Naive thymus-derived CD4-positive, alpha-beta T cell (primary cell): ENCODE results near the gene GIGYF2. TPM values are rescaled to one million over a fixed set of nuclear protein-coding genes. Genes with fewer than 3 reads are reported as not detected.

ENCODE experiments used
- ATAC-seq: fragments of 150-1000 bp; cut with Tn5 transposase; 2 replicates; pipeline ENCODE4 v1.10.0; 2021; ENCODE audit warnings: mild to moderate bottlenecking, moderate library complexity
- CTCF ChIA-PET: fragments of 350-600 bp; sonication (Branson Sonifier 250); formaldehyde crosslinking; loops from one replicate; lab custom pipeline; 2021; ENCODE audit warnings: antibody characterized with exemption; lab: Charles Lee
- POLR2A ChIA-PET: fragments of 350-600 bp; sonication (Branson Sonifier 250); formaldehyde crosslinking; loops from one replicate; lab custom pipeline; 2021; ENCODE audit warnings: antibody characterized with exemption, inconsistent platforms; lab: Charles Lee
- DNase-seq, 9 donors: peaks; one replicate each; pipeline versions ENCODE4 v3.0.0 to v3.0.0-alpha.2; 2020 to 2022; ENCODE audit warnings: mixed read lengths in 1 of 9
- H3K27ac ChIP-seq: one replicate; pipeline ENCODE4 v1.7.0; 2013; ENCODE audit warnings: mild to moderate bottlenecking, low read depth, low read length, moderate library complexity
- H3K27me3 ChIP-seq, 2 donors: one replicate each; pipeline ENCODE4 v1.7.0; 2013; ENCODE audit warnings: low read length in 2 of 2, mild to moderate bottlenecking in 2 of 2, moderate library complexity in 2 of 2; ENCODE audit not compliant: control insufficient read depth in 2 of 2, insufficient read depth in 2 of 2
- H3K36me3 ChIP-seq, 3 experiments: 1 replicate in 2 of 3; 2 replicates in 1 of 3; pipeline ENCODE4 v1.7.0; 2013; ENCODE audit warnings: low read length in 3 of 3, mild to moderate bottlenecking in 3 of 3, moderate library complexity in 1 of 3; ENCODE audit not compliant: insufficient read depth in 3 of 3, control insufficient read depth in 2 of 3
- H3K4me1 ChIP-seq, 2 donors: one replicate each; pipeline ENCODE4 v1.7.0; 2013; ENCODE audit warnings: low read length in 2 of 2, mild to moderate bottlenecking in 2 of 2, moderate library complexity in 1 of 2; ENCODE audit not compliant: control insufficient read depth in 2 of 2, insufficient read depth in 2 of 2
- H3K4me3 ChIP-seq: 2 replicates; pipeline ENCODE4 v1.7.0; 2013; ENCODE audit warnings: mild to moderate bottlenecking, low read length
- H3K9me3 ChIP-seq, 3 experiments: 1 replicate in 2 of 3; 2 replicates in 1 of 3; pipeline ENCODE4 v1.7.0; 2013; ENCODE audit warnings: low read length in 3 of 3; ENCODE audit not compliant: control insufficient read depth in 2 of 3
- H3K27ac Mint-ChIP-seq, 9 donors: one replicate each; pipeline ENCODE4 v1.8.0; 2020 to 2022; ENCODE audit warnings: mixed read lengths in 9 of 9, mild to moderate bottlenecking in 8 of 9, moderate library complexity in 5 of 9, inconsistent platforms in 2 of 9
- H3K27me3 Mint-ChIP-seq, 5 donors: one replicate each; pipeline ENCODE4 v1.8.0; 2021 to 2022; ENCODE audit warnings: mixed read lengths in 5 of 5, mild to moderate bottlenecking in 1 of 5
- H3K36me3 Mint-ChIP-seq, 5 donors: one replicate each; pipeline ENCODE4 v1.8.0; 2020 to 2022; ENCODE audit warnings: mixed read lengths in 5 of 5, mild to moderate bottlenecking in 3 of 5, inconsistent platforms in 1 of 5
- H3K4me1 Mint-ChIP-seq, 7 donors: one replicate each; pipeline ENCODE4 v1.8.0; 2020 to 2022; ENCODE audit warnings: mixed read lengths in 7 of 7, mild to moderate bottlenecking in 3 of 7, inconsistent platforms in 1 of 7
- H3K4me3 Mint-ChIP-seq, 10 donors: one replicate each; pipeline ENCODE4 v1.8.0; 2020 to 2022; ENCODE audit warnings: mild to moderate bottlenecking in 10 of 10, mixed read lengths in 10 of 10, moderate library complexity in 6 of 10, inconsistent platforms in 2 of 10
- H3K9me3 Mint-ChIP-seq, 11 donors: one replicate each; pipeline ENCODE4 v1.8.0; 2020 to 2022; ENCODE audit warnings: mixed read lengths in 11 of 11, mild to moderate bottlenecking in 4 of 11, inconsistent platforms in 1 of 11, moderate library complexity in 1 of 11
- intact Hi-C, 2 donors: fragments of 100-400 bp; cut with micrococcal nuclease; formaldehyde crosslinking; loops; one replicate each; pipeline ENCODE4 v1.15.1; 2023
- polyA plus RNA-seq, 2 donors: library from polyadenylated mRNA; unstranded; fragments of 300-500 nt; fragmentation: Illumina TruSeq; gene quantifications; one replicate each; pipeline ENCODE4 v1.2.3, GENCODE V29; 2021
- total RNA-seq, 6 experiments: library from RNA in 5 of 6; stranded (reverse) in 5 of 6; gene quantifications; 1 replicate in 5 of 6; 2 replicates in 1 of 6; pipeline ENCODE4 v1.2.3 and lab custom pipeline; 2021 to 2026

The GIGYF2 gene
- total and polyA plus RNA-seq, 7 experiments from 2014 or later, result 25.3 to 82.8 (median 72.3) TPM

DNA sequence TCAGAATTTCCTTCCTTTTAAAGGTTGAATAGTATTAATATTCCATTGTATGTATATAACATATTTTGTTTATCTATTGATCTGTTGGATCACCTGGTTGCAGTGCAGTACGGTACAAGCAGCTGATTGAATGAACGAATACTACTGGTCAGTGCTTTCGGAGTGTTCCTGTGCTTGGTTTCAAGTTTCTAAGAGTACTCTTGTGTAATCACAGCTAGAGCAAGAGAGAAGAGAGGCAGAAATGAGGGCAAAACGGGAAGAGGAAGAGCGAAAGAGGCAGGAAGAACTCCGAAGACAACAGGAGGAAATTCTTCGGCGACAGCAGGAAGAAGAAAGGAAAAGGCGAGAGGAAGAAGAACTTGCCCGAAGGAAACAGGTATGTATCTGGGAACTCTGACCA lies 119.5 kb downstream of the GIGYF2 start:
- no peak overlapping the region for H3K27ac ChIP-seq
- Mint-ChIP-seq H3K36me3 (peaks cover 16 to 66% (median 45%) of the 10 kb centered on the region in 5 donors), H3K9me3 (no peaks in the 10 kb centered on the region), H3K27me3 (no peaks in the 10 kb centered on the region), H3K4me3 (no peak overlapping the region), H3K27ac (peak overlapping the region in 2 of 9 donors; percentile 19 to 52), H3K4me1 (peaks cover 0 to 4% (median 0%) of the 10 kb centered on the region in 7 donors)
- H3K36me3 ChIP-seq, result peaks cover 6 to 74% (median 17%) of the 10 kb centered on the region in 3 experiments
- ATAC-seq (no peak), DNase-seq (no peak)
- no peaks in the 10 kb centered on the region for H3K27me3 ChIP-seq
- intact Hi-C loops, result no loop called here
- H3K4me3 ChIP-seq, result no peak overlapping the region
- H3K4me1 ChIP-seq, result no peaks in the 10 kb centered on the region
- CTCF ChIA-PET, result no interaction called here
- no peaks in the 10 kb centered on the region for H3K9me3 ChIP-seq
- POLR2A ChIA-PET, result no interaction called here

DNA sequence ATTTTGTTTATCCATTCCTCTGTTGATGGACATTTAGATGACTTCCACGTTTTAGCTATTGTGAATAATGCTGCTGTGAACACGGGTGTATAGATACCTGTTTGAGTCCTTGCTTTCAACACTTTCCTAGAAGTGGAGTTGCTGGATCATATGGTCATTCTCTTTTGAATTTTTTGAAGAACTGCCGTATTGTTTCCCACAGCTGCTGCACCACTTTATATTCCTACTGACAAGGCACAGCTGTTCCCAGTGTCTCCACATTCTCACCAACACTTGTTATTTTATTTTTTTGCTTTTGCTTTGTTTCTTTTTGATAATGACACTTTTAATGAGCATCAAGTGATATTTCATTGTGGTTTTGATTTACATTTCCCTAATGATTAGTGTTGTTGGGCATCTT lies 120.6 kb downstream of the GIGYF2 start:
- Mint-ChIP-seq H3K9me3 (no peaks in the 10 kb centered on the region), H3K4me3 (no peak overlapping the region), H3K4me1 (peaks cover 0 to 4% (median 0%) of the 10 kb centered on the region in 7 donors), H3K36me3 (peaks cover 16 to 67% (median 46%) of the 10 kb centered on the region in 5 donors), H3K27me3 (no peaks in the 10 kb centered on the region), H3K27ac (peak overlapping the region in 1 of 9 donors; percentile 7)
- POLR2A ChIA-PET, result no interaction called here
- intact Hi-C loops, result no loop called here
- H3K27ac ChIP-seq, result no peak overlapping the region
- H3K36me3 ChIP-seq, result peaks cover 6 to 64% (median 17%) of the 10 kb centered on the region in 3 experiments
- H3K27me3 ChIP-seq, result no peaks in the 10 kb centered on the region
- no peak for ATAC-seq
- H3K4me3 ChIP-seq, result no peak overlapping the region
- DNase-seq, result no peak
- no peaks in the 10 kb centered on the region for H3K9me3 ChIP-seq
- CTCF ChIA-PET, result no interaction called here
- H3K4me1 ChIP-seq, result no peaks in the 10 kb centered on the region

DNA sequence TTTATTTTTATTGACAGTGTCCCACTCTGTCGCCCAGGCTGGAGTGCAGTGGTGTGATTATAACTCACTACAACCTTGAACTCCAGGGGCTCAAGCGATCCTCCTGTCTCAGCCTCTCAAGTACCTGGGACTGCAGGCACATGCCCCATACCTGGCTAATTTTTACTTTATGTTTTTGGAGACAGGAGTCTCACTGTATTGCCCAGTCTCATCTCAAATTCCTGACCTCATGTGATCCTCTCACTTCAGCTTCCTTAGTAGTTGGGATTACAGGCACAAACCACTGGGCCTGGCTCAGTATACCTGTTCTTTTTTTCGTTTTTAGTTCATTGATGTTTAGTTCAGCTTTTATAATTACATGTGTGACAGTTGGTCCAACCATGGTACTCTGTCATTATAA lies 132.9 kb downstream of the GIGYF2 start:
- Mint-ChIP-seq H3K27me3 (no peaks in the 10 kb centered on the region), H3K9me3 (peaks cover 0 to 5% (median 0%) of the 10 kb centered on the region in 11 donors), H3K27ac (peak overlapping the region in 1 of 9 donors; percentile 9), H3K4me1 (peaks cover 0 to 21% (median 9%) of the 10 kb centered on the region in 7 donors), H3K36me3 (peaks cover 11 to 61% (median 44%) of the 10 kb centered on the region in 5 donors), H3K4me3 (no peak overlapping the region)
- DNase-seq, result no peak
- ChIA-PET CTCF (no interaction called here), POLR2A (no interaction called here)
- no peaks in the 10 kb centered on the region for H3K9me3 ChIP-seq
- ATAC-seq, result no peak
- H3K27me3 ChIP-seq, result no peaks in the 10 kb centered on the region
- intact Hi-C loops, result no loop called here
- H3K4me3 ChIP-seq, result no peak overlapping the region
- no peak overlapping the region for H3K27ac ChIP-seq
- no peaks in the 10 kb centered on the region for H3K4me1 ChIP-seq
- peaks cover 9 to 66% (median 12%) of the 10 kb centered on the region in 3 experiments for H3K36me3 ChIP-seq

DNA sequence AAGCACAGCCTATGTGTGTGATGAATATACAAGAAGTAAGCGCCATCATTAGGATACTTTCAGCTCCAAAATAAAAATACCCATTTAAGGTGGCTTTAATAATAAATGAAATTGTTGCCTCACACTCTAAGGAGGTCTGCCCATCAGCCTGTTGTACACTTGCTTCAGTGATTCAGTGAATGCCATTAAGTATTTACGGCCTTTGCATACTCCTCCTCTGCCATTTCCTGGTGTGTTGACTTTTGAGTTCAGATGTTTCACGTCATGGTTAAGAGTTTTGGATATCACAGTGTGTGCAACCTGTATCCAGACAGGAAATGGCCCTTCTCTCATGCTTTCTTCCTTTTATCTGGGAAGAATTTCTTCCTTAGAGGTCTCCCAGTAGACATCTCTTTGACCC lies 134.4 kb downstream of the GIGYF2 start:
- Histone ChIP-seq H3K4me3 (no peak overlapping the region), H3K36me3 (peaks cover 12 to 70% (median 14%) of the 10 kb centered on the region in 3 experiments), H3K27ac (no peak overlapping the region), H3K9me3 (no peaks in the 10 kb centered on the region), H3K27me3 (no peaks in the 10 kb centered on the region), H3K4me1 (no peaks in the 10 kb centered on the region)
- Mint-ChIP-seq H3K9me3 (no peaks in the 10 kb centered on the region), H3K4me1 (peaks cover 0 to 16% (median 8%) of the 10 kb centered on the region in 7 donors), H3K27ac (peak overlapping the region in 3 of 9 donors; percentile 16 to 84 (median 24)), H3K36me3 (peaks cover 11 to 56% (median 38%) of the 10 kb centered on the region in 5 donors), H3K27me3 (no peaks in the 10 kb centered on the region), H3K4me3 (no peak overlapping the region)
- ATAC-seq (no peak), DNase-seq (no peak)
- CTCF ChIA-PET, result no interaction called here
- intact Hi-C loops, result no loop called here
- POLR2A ChIA-PET, result no interaction called here

DNA sequence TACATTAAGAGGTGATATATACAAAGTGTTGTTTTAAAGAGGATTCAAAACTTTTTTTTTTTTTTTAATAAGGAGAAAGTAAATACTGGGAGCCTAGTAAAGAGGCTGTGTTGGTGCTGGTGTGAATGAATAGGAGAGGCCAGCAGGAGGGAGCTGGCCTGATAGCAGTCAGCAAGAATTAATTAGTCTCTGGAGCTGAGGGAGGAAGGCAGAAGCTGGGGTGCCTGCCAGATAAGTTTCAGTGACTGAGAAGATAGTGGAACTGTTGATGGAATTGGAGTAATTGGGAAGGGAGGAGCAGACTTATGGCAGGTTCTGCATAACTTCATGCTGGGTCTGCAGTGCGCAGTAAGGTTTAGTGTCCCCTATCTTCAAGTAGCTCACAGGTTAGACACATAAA lies 136.7 kb downstream of the GIGYF2 start:
- intact Hi-C loops, result no loop called here
- Mint-ChIP-seq H3K27ac (peak overlapping the region in 1 of 9 donors; percentile 24), H3K9me3 (no peaks in the 10 kb centered on the region), H3K4me1 (peaks cover 17 to 37% (median 26%) of the 10 kb centered on the region in 7 donors), H3K4me3 (no peak overlapping the region), H3K27me3 (no peaks in the 10 kb centered on the region), H3K36me3 (peaks cover 11 to 65% (median 46%) of the 10 kb centered on the region in 5 donors)
- Histone ChIP-seq H3K27me3 (no peaks in the 10 kb centered on the region), H3K27ac (no peak overlapping the region), H3K36me3 (peaks cover 12 to 73% (median 14%) of the 10 kb centered on the region in 3 experiments), H3K4me1 (peaks cover 13 to 15% of the 10 kb centered on the region in 2 donors), H3K4me3 (no peak overlapping the region), H3K9me3 (no peaks in the 10 kb centered on the region)
- POLR2A ChIA-PET, result no interaction called here
- CTCF ChIA-PET, result interaction anchor here (0.7 kb wide), 1 partner anchor 304 kb away, joined by 8 read pairs; no protein-coding TSS in a partner anchor
- no peak for DNase-seq
- no peak for ATAC-seq

DNA sequence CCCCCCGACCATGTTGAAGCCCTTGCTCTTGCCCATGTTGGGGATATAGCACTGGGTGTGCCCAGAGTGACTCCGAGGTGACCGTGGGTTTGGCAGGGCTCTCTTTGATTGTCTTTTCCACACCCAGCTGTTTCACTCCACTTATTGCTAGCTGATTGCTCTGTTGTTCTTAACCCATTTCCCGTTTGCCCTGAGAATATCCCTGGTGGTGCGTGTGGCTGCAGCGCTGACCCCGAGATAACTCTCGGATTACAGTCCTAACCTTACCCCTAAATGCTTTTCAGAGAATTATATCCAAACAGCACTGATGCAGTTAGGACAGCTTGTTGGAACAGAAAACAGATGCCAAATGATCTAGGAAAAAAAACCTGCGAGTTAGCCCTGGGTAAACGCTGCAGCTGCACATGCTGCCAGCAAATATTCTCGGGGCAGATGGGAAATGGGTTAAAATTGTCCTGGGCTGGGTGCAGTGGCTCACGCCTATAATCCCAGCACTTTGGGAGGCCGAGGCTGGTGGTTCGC lies 138.6 kb downstream of the GIGYF2 start:
- no peak overlapping the region for H3K27ac ChIP-seq
- H3K9me3 ChIP-seq, result no peaks in the 10 kb centered on the region
- DNase-seq, result no peak
- intact Hi-C loops, result no loop called here
- H3K27me3 ChIP-seq, result no peaks in the 10 kb centered on the region
- no peaks in the 10 kb centered on the region for H3K27me3 Mint-ChIP-seq
- peaks cover 13 to 15% of the 10 kb centered on the region in 2 donors for H3K4me1 ChIP-seq
- ChIA-PET CTCF (interaction anchor here (1.2 kb wide), 1 partner anchor 218 kb away, joined by 4 read pairs; no protein-coding TSS in a partner anchor), POLR2A (no interaction called here)
- peaks cover 29 to 46% (median 39%) of the 10 kb centered on the region in 7 donors for H3K4me1 Mint-ChIP-seq
- H3K27ac Mint-ChIP-seq, result peak overlapping the region in 5 of 9 donors; percentile 22 to 81 (median 53)
- H3K4me3 Mint-ChIP-seq, result no peak overlapping the region
- no peaks in the 10 kb centered on the region for H3K9me3 Mint-ChIP-seq
- peaks cover 18 to 67% (median 48%) of the 10 kb centered on the region in 5 donors for H3K36me3 Mint-ChIP-seq
- no peak for ATAC-seq
- H3K4me3 ChIP-seq, result no peak overlapping the region
- H3K36me3 ChIP-seq, result peaks cover 12 to 76% (median 14%) of the 10 kb centered on the region in 3 experiments

DNA sequence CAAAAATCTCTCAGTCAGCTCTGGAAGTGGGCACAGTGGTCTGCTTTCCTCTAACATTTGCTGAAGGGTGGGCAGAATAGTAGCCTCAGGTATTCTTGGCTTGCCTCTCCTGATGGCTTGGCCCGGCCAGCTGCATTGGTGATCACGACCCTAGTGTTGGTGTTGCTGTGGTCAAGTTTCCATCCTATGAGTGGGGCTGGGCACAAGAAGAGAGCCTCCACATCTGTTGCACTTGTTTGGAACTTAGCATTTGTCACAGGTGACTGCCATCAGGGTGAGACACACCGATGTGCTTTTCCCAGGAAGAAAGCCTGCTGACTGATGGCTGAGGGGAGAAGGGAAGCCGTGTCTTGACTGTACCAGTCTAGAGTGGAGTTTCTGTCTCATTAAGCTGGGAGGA lies 139.8 kb downstream of the GIGYF2 start:
- no peak overlapping the region for H3K27ac ChIP-seq
- H3K36me3 ChIP-seq, result peaks cover 12 to 74% (median 14%) of the 10 kb centered on the region in 3 experiments
- H3K4me1 ChIP-seq, result peaks cover 13 to 15% of the 10 kb centered on the region in 2 donors
- no peak for DNase-seq
- ChIA-PET CTCF (no interaction called here), POLR2A (no interaction called here)
- Mint-ChIP-seq H3K4me3 (peak overlapping the region in 2 of 10 donors; percentile 5 to 28), H3K27ac (peak overlapping the region; percentile 1 to 67 (median 60)), H3K36me3 (peaks cover 14 to 62% (median 46%) of the 10 kb centered on the region in 5 donors), H3K9me3 (no peaks in the 10 kb centered on the region), H3K4me1 (peaks cover 29 to 44% (median 39%) of the 10 kb centered on the region in 7 donors), H3K27me3 (no peaks in the 10 kb centered on the region)
- H3K4me3 ChIP-seq, result no peak overlapping the region
- H3K9me3 ChIP-seq, result no peaks in the 10 kb centered on the region
- no peak for ATAC-seq
- no peaks in the 10 kb centered on the region for H3K27me3 ChIP-seq
- intact Hi-C loops, result no loop called here
